Measurements from ENCODE around the gene WNT7A. TPM values are rescaled to one million over a fixed set of nuclear protein-coding genes. Genes with fewer than 3 reads are reported as not detected.

The WNT7A gene
- total and polyA plus RNA-seq, 2 donors (not counting 1 experiment from before 2014, with no cell fraction given) = not detected

DNA sequence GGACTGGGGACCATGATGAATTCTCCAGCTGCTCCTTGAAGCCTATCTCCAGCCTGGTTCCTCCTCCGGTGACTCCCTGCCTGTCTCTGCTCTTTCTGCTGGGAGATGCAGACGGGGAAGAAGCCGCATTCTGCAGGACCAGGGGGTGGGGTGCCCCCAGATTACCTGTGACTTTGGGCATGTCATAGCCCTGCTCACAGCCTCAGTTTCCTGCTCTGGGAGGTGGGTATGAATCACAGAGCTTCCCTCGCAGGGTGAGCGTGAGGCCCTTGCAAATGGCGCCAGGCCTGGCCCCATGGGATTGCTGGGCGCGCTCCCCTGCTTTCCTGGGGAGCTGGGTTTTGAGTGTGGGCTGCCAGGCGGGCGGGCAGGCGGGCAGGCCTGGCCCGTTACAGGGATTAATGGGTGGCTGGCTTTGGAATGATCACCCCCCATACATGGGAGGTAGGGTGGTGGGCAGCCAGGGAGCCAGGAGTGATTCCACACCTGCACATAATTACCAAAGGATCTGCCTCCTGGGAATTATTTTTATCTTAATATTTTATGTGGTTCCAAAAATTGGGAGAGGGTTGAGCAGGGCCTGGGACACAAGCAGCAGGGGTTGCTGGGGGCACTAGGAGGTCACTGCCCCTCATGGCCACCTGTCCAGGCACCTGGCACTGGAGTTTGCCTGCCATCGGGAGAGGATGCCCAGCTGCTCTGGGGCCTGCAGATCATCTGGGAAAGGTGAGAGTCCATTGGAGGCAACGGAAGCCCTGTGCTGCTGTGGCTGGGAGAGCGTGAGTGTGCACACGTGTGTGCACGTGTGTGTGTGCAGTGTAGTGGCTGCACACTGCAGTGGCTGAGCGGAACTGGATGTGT is 106.8 kb downstream of the WNT7A start:
- Mint-ChIP-seq H3K4me1 (no peaks in the 10 kb centered on the region), H3K4me3 (no peak overlapping the region), H3K27ac (no peak overlapping the region), H3K27me3 (peaks cover 16% of the 10 kb centered on the region), H3K9me3 (ENCODE audit: insufficient read depth) (no peaks in the 10 kb centered on the region)
- Histone ChIP-seq H3K27me3 (replicated peaks in 1 of 4; ENCODE audit: control extremely low read depth in 1 of 4, control insufficient read depth in 3 of 4, insufficient read depth in 4 of 4, low read length in 3 of 4) (peaks cover 0 to 4% (median 0%) of the 10 kb centered on the region in 4 experiments), H3K9ac (ENCODE audit: low read length) (no peak overlapping the region), H3K9me3 (ENCODE audit: control extremely low read depth in 1 of 3, control insufficient read depth in 2 of 3, insufficient read depth in 1 of 3, low read length in 2 of 3) (peaks cover 0 to 2% (median 0%) of the 10 kb centered on the region in 3 donors), H3K4me3 (ENCODE audit: control extremely low read depth in 1 of 5, extremely low read depth in 1 of 5, insufficient read depth in 1 of 5, low read depth in 2 of 5, low read length in 4 of 5) (no peak overlapping the region), H3K27ac (ENCODE audit: low read length in 2 of 2) (no peak overlapping the region), H2AFZ (ENCODE audit: insufficient read depth, low read depth, low read length, poor library complexity, severe bottlenecking) (no peak overlapping the region), H3K4me2 (replicated peaks; ENCODE audit: low read depth, low read length, poor library complexity, severe bottlenecking) (no peak overlapping the region), H3K36me3 (replicated peaks in 1 of 2; ENCODE audit: control extremely low read depth in 1 of 2, control insufficient read depth in 1 of 2, extremely low read depth in 1 of 2, insufficient read depth in 2 of 2, low read length in 1 of 2) (no peaks in the 10 kb centered on the region), H4K20me1 (ENCODE audit: control insufficient read depth, insufficient read depth, low read length, poor library complexity, severe bottlenecking) (no peaks in the 10 kb centered on the region), H3K79me2 (ENCODE audit: control insufficient read depth, insufficient read depth, low read length) (no peaks in the 10 kb centered on the region), H3K4me1 (ENCODE audit: control insufficient read depth in 2 of 2, insufficient read depth in 2 of 2, low read length in 2 of 2) (no peaks in the 10 kb centered on the region)
- no peak for DNase-seq
- CTCF ChIA-PET = no interaction called here
- ATAC-seq (ENCODE audit: low read depth) = no peak
- intact Hi-C loops (cut with micrococcal nuclease) = no loop called here
- POLR2A ChIA-PET = no interaction called here
- 93% methylated on average over 14 of the region's 18 CpGs for WGBS (ENCODE audit: insufficient coverage)
- TF ChIP-seq EZH2 (IDR thresholded peaks at IDR 0.05; ENCODE audit: borderline replicate concordance, insufficient read depth, low read depth, low read length, poor library complexity, severe bottlenecking) = no peak
- TF ChIP-seq, protein P1, sequence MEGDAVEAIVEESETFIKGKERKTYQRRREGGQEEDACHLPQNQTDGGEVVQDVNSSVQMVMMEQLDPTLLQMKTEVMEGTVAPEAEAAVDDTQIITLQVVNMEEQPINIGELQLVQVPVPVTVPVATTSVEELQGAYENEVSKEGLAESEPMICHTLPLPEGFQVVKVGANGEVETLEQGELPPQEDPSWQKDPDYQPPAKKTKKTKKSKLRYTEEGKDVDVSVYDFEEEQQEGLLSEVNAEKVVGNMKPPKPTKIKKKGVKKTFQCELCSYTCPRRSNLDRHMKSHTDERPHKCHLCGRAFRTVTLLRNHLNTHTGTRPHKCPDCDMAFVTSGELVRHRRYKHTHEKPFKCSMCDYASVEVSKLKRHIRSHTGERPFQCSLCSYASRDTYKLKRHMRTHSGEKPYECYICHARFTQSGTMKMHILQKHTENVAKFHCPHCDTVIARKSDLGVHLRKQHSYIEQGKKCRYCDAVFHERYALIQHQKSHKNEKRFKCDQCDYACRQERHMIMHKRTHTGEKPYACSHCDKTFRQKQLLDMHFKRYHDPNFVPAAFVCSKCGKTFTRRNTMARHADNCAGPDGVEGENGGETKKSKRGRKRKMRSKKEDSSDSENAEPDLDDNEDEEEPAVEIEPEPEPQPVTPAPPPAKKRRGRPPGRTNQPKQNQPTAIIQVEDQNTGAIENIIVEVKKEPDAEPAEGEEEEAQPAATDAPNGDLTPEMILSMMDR (IDR thresholded peaks at IDR 0.05) = no peak

DNA sequence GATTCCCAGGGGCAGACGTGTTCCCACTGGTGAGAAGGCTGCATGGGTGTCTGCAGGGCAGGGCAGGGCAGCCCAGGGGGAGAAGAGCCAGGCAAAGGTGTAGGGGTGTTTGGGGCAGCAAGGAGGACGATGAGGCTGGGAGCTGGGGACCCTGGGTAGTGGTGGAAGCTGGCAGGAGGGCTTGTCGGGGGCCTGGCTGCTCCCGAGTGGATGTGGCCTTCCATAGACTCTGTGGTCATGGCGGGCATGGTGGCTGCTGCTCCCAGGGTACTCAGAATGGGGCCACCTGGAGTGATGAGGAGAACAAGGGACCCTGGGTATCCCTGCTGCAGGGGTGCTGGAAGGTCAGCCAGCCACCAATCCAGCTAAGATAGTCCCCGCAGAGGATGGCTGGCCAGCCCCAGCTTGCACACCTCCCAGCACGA is 107.5 kb downstream of the WNT7A start:
- Histone ChIP-seq H3K4me2 (replicated peaks; ENCODE audit: low read depth, low read length, poor library complexity, severe bottlenecking) (no peak overlapping the region), H3K9me3 (ENCODE audit: control extremely low read depth in 1 of 3, control insufficient read depth in 2 of 3, insufficient read depth in 1 of 3, low read length in 2 of 3) (peaks cover 0 to 3% (median 0%) of the 10 kb centered on the region in 3 donors), H2AFZ (ENCODE audit: insufficient read depth, low read depth, low read length, poor library complexity, severe bottlenecking) (no peak overlapping the region), H3K27ac (ENCODE audit: low read length in 2 of 2) (no peak overlapping the region), H3K27me3 (replicated peaks in 1 of 4; ENCODE audit: control extremely low read depth in 1 of 4, control insufficient read depth in 3 of 4, insufficient read depth in 4 of 4, low read length in 3 of 4) (peaks cover 0 to 4% (median 0%) of the 10 kb centered on the region in 4 experiments), H3K9ac (ENCODE audit: low read length) (no peak overlapping the region), H3K4me3 (ENCODE audit: control extremely low read depth in 1 of 5, extremely low read depth in 1 of 5, insufficient read depth in 1 of 5, low read depth in 2 of 5, low read length in 4 of 5) (no peak overlapping the region), H3K36me3 (replicated peaks in 1 of 2; ENCODE audit: control extremely low read depth in 1 of 2, control insufficient read depth in 1 of 2, extremely low read depth in 1 of 2, insufficient read depth in 2 of 2, low read length in 1 of 2) (no peaks in the 10 kb centered on the region), H3K79me2 (ENCODE audit: control insufficient read depth, insufficient read depth, low read length) (no peaks in the 10 kb centered on the region), H3K4me1 (ENCODE audit: control insufficient read depth in 2 of 2, insufficient read depth in 2 of 2, low read length in 2 of 2) (no peaks in the 10 kb centered on the region), H4K20me1 (ENCODE audit: control insufficient read depth, insufficient read depth, low read length, poor library complexity, severe bottlenecking) (no peaks in the 10 kb centered on the region)
- no peak overlapping the region for H3K27ac Mint-ChIP-seq
- CTCF ChIA-PET = no interaction called here
- H3K4me1 Mint-ChIP-seq = no peaks in the 10 kb centered on the region
- no peak for TF ChIP-seq EZH2 (IDR thresholded peaks at IDR 0.05; ENCODE audit: borderline replicate concordance, insufficient read depth, low read depth, low read length, poor library complexity, severe bottlenecking)
- TF ChIP-seq, protein P1 (IDR thresholded peaks at IDR 0.05) = no peak
- ATAC-seq (ENCODE audit: low read depth) (no peak), DNase-seq (no peak)
- WGBS (ENCODE audit: insufficient coverage) = 84% methylated on average over 7 of the region's 7 CpGs
- no peak overlapping the region for H3K4me3 Mint-ChIP-seq
- intact Hi-C loops (cut with micrococcal nuclease) = no loop called here
- peaks cover 16% of the 10 kb centered on the region for H3K27me3 Mint-ChIP-seq
- no peaks in the 10 kb centered on the region for H3K9me3 Mint-ChIP-seq (ENCODE audit: insufficient read depth)
- POLR2A ChIA-PET = no interaction called here

Data from B cell (primary cell).